ENCODE results near the gene FYB2. TPM values are rescaled to one million over a fixed set of nuclear protein-coding genes. Genes with fewer than 3 reads are reported as not detected.

Gene FYB2
- total RNA-seq, 1 donor from 2014 or later, result not detected

GRCh38 chr1:56833088-56833487, 13.9 kb upstream of the FYB2 start:
- DNase-seq, result peak; percentile 4

GRCh38 chr1:56831871-56832693, 12.9 kb upstream of the FYB2 start:
- DNase-seq, result peak; percentile 90

GRCh38 chr1:56830052-56830451, 10.8 kb upstream of the FYB2 start:
- DNase-seq, result no peak

- no peak for DNase-seq
Observed at GRCh38 chr1:56827711-56828110, 8.5 kb upstream of the FYB2 start.

GRCh38 chr1:56825436-56825835, 6.2 kb upstream of the FYB2 start:
- no peak for DNase-seq

- DNase-seq, result no peak
Observed at GRCh38 chr1:56824938-56825337, 5.7 kb upstream of the FYB2 start.

- DNase-seq, result no peak
Observed at GRCh38 chr1:56824271-56824670, 5.1 kb upstream of the FYB2 start.

- DNase-seq, result peak; percentile 37
Observed at GRCh38 chr1:56821462-56821797, 2.2 kb upstream of the FYB2 start.

GRCh38 chr1:56820755-56821461, 1.7 kb upstream of the FYB2 start:
- DNase-seq, result peak; percentile 80

- no peak for DNase-seq
Observed at GRCh38 chr1:56817716-56818463, 1.3 kb downstream of the FYB2 start.

GRCh38 chr1:56816909-56817308, 2.3 kb downstream of the FYB2 start:
- no peak for DNase-seq

GRCh38 chr1:56816264-56816663, 2.9 kb downstream of the FYB2 start:
- DNase-seq, result no peak

GRCh38 chr1:56814205-56814604, 5.0 kb downstream of the FYB2 start:
- no peak for DNase-seq

GRCh38 chr1:56811331-56811730, 7.9 kb downstream of the FYB2 start:
- no peak for DNase-seq

GRCh38 chr1:56808410-56808809, 10.8 kb downstream of the FYB2 start:
- no peak for DNase-seq

GRCh38 chr1:56806804-56807203, 12.4 kb downstream of the FYB2 start:
- no peak for DNase-seq

GRCh38 chr1:56803561-56804156, 15.5 kb downstream of the FYB2 start:
- peak; percentile 58 for DNase-seq

GRCh38 chr1:56799605-56800400, 19.4 kb downstream of the FYB2 start:
- no peak for DNase-seq

- no peak for DNase-seq
Observed at GRCh38 chr1:56798053-56798471, 21.1 kb downstream of the FYB2 start.

GRCh38 chr1:56797065-56797685, 22.0 kb downstream of the FYB2 start:
- no peak for DNase-seq

GRCh38 chr1:56795870-56796269, 23.3 kb downstream of the FYB2 start:
- no peak for DNase-seq

- DNase-seq, result no peak
Observed at GRCh38 chr1:56790036-56790435, 29.2 kb downstream of the FYB2 start.

Measured in dermis blood vessel endothelial cell (primary cell).